HG02763 (cell line): Measurements from ENCODE around the gene EDDM3A.
"Not testable (repeated sequence)": the region's sequence is repeated elsewhere in the genome, so short reads cannot be mapped to it uniquely, and the experiment has no call there.

Source experiments
- ATAC-seq: cut with Tn5 transposase; IDR thresholded peaks from one replicate; pipeline ENCODE4 v1.9.1; 2021; ENCODE audit warnings: mild to moderate bottlenecking, moderate library complexity; ENCODE audit not compliant: unreplicated experiment

EDDM3A gene

GRCh38 chr14:20732979-20733635 lies 12.6 kb upstream of the EDDM3A start:
- no peak for ATAC-seq

GRCh38 chr14:20733684-20734429 lies 11.8 kb upstream of the EDDM3A start:
- no peak for ATAC-seq

GRCh38 chr14:20734430-20734806 lies 11.3 kb upstream of the EDDM3A start:
- no peak for ATAC-seq

- not testable (repeated sequence) for ATAC-seq
Observed at GRCh38 chr14:20738292-20738691, 7.4 kb upstream of the EDDM3A start.

GRCh38 chr14:20742132-20742531 lies 3.6 kb upstream of the EDDM3A start:
- no peak for ATAC-seq

- no peak for ATAC-seq
Observed at GRCh38 chr14:20743556-20743955, 2.1 kb upstream of the EDDM3A start.

GRCh38 chr14:20746566-20746965 lies 879 bp downstream of the EDDM3A start:
- ATAC-seq = no peak

GRCh38 chr14:20748439-20748838 lies 2.8 kb downstream of the EDDM3A start:
- no peak for ATAC-seq

GRCh38 chr14:20750194-20750593 lies 4.5 kb downstream of the EDDM3A start:
- no peak for ATAC-seq

GRCh38 chr14:20751963-20752562 lies 6.4 kb downstream of the EDDM3A start:
- no peak for ATAC-seq

GRCh38 chr14:20754308-20754707 lies 8.6 kb downstream of the EDDM3A start:
- ATAC-seq = no peak

GRCh38 chr14:20755037-20755436 lies 9.3 kb downstream of the EDDM3A start:
- ATAC-seq = no peak

GRCh38 chr14:20757965-20758364 lies 12.3 kb downstream of the EDDM3A start:
- no peak for ATAC-seq

- ATAC-seq = not testable (repeated sequence)
Observed at GRCh38 chr14:20759465-20759864, 13.8 kb downstream of the EDDM3A start.

GRCh38 chr14:20760950-20761349 lies 15.3 kb downstream of the EDDM3A start:
- ATAC-seq = no peak

- ATAC-seq = no peak
Observed at GRCh38 chr14:20768593-20768892, 22.9 kb downstream of the EDDM3A start.

- no peak for ATAC-seq
Observed at GRCh38 chr14:20769421-20769820, 23.7 kb downstream of the EDDM3A start.

- ATAC-seq = no peak
Observed at GRCh38 chr14:20772650-20773049, 27.0 kb downstream of the EDDM3A start.

GRCh38 chr14:20774258-20774824 lies 28.7 kb downstream of the EDDM3A start:
- no peak for ATAC-seq

- no peak for ATAC-seq
Observed at GRCh38 chr14:20775043-20775442, 29.4 kb downstream of the EDDM3A start.

GRCh38 chr14:20775901-20776300 lies 30.2 kb downstream of the EDDM3A start:
- ATAC-seq = no peak

GRCh38 chr14:20781803-20782202 lies 36.1 kb downstream of the EDDM3A start:
- peak; percentile 36 for ATAC-seq
